ENCODE data around the gene SLC16A3. TPM values are rescaled to one million over a fixed set of nuclear protein-coding genes. Genes with fewer than 3 reads are reported as not detected.

Gene SLC16A3
- total RNA-seq, result 253 TPM

DNA sequence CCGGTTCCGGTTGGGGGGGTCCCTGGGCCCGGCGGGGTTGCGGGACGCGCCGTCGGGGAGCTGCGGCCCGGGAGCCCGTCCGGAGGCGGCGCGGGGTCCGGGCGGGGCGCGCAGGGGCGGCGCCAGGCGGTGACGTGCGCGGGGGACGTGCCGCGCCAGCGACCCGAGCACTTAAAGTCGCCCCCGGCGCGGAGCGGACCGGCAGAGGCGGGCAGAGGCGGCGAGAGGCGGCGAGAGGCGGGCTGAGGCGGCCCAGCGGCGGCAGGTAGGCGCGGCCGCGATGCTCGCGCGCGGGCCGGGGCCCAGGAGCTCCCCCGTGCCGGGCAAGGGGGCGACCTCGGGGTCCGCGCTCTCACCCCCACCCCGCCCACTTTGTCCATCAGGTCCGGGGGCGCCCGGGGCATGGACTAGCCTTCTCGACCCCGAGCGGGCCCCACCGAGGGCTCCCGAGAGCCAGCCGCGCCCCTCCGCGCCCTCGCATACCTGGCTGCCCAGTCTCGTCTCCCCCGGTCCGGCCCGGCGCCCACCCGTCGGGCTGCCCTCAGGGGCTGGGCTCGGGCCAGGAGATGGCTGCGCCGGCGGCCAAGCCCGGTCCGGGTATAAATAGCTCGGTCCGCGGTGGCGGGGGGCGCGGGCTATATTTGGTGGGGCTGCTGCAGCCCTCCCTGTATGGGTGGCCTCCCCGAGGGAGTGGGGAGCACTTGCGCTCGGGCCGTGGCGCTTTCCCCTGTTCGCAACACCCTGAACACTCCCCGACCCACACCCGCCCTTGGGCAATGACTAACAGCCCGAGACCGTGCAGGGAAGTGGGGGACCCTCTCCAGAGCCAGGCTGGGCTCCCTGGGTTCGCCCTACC is at the start of gene SLC16A3:
TSS of gene SLC16A3 (plus strand) at position 201 of the 856 bp plus-strand sequence. CDS start 6,967 bp downstream, outside the sequence.
- peak within 1 kb of the TSS; percentile 59 to 70 for H3K4me3 ChIP-seq
- peak within 1 kb of the TSS; percentile 88 to 89 for H3K27ac ChIP-seq
- H3K27me3 ChIP-seq, result no peaks in the 10 kb centered on the region
- TF ChIP-seq, protein P1, sequence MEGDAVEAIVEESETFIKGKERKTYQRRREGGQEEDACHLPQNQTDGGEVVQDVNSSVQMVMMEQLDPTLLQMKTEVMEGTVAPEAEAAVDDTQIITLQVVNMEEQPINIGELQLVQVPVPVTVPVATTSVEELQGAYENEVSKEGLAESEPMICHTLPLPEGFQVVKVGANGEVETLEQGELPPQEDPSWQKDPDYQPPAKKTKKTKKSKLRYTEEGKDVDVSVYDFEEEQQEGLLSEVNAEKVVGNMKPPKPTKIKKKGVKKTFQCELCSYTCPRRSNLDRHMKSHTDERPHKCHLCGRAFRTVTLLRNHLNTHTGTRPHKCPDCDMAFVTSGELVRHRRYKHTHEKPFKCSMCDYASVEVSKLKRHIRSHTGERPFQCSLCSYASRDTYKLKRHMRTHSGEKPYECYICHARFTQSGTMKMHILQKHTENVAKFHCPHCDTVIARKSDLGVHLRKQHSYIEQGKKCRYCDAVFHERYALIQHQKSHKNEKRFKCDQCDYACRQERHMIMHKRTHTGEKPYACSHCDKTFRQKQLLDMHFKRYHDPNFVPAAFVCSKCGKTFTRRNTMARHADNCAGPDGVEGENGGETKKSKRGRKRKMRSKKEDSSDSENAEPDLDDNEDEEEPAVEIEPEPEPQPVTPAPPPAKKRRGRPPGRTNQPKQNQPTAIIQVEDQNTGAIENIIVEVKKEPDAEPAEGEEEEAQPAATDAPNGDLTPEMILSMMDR (IDR thresholded peaks at IDR 0.05), result no peak
- H3K36me3 ChIP-seq, result no peaks in the 10 kb centered on the region
- intact Hi-C loops (cut with DNase I), result loop anchor here (2.0 kb wide), 1 partner anchor 14 kb away; no protein-coding TSS in a partner anchor
- peaks cover 8 to 20% of the 10 kb centered on the region in 2 donors for H3K4me1 ChIP-seq
- peak in 1 of 2 donors; percentile 76 for DNase-seq (ENCODE audit: low spot score in 2 of 2)
- H3K9me3 ChIP-seq, result no peaks in the 10 kb centered on the region

DNA sequence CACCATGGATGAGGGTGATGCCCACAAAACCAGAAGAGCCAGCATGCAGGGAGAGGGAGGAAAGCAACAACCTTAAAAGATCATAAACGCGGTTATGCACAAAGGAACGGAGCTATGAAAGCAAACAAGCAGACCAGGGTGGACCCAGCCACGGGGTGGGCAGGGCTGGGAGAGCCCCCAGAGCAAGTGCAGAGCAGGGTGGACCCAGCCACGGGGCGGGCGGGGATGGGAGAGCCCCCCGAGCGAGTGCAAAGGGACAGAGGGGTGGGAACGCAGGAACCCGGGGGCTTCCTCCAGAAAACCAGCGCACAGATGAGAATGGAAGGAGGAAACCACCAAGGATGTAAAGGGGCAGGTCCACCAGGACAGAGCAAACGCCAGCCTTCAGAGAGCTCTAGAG is 49.4 kb upstream of the SLC16A3 start:
- no peak for DNase-seq (ENCODE audit: low spot score in 2 of 2)
- Histone ChIP-seq H3K4me1 (no peaks in the 10 kb centered on the region), H3K9me3 (no peaks in the 10 kb centered on the region), H3K27ac (no peak overlapping the region), H3K4me3 (no peak overlapping the region), H3K36me3 (peaks cover 11 to 34% of the 10 kb centered on the region in 2 donors), H3K27me3 (no peaks in the 10 kb centered on the region)
- TF ChIP-seq, protein P1 (IDR thresholded peaks at IDR 0.05), result no peak
- intact Hi-C loops (cut with DNase I), result no loop called here

DNA sequence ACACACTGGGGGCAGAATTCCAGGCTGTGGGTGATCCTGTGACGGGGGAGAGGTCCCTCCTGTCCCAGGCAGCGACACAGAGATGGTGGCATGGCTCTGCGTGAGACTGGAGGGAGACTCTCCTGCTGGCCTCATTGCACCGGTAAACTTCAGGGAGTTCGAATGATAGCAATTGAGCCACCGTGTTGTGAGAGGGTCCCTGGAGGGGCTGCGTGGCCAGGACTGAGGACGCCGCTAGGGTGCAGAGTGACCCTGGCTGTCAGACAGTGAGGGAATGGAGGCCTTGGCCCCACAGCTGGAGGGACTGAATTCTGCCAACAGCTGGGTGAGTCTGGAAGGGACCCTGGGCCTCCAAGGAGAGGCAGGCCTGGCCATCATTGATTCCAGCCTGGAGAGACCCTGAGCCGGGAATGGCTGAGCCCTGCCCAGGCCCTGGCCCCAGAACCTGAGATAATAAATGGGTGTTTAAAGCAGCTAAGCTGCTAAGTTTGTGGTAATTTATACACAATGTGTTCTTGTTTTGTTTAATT is 48.8 kb upstream of the SLC16A3 start:
- TF ChIP-seq, protein P1 (IDR thresholded peaks at IDR 0.05), result no peak
- Histone ChIP-seq H3K36me3 (peaks cover 14 to 40% of the 10 kb centered on the region in 2 donors), H3K27ac (no peak overlapping the region)

DNA sequence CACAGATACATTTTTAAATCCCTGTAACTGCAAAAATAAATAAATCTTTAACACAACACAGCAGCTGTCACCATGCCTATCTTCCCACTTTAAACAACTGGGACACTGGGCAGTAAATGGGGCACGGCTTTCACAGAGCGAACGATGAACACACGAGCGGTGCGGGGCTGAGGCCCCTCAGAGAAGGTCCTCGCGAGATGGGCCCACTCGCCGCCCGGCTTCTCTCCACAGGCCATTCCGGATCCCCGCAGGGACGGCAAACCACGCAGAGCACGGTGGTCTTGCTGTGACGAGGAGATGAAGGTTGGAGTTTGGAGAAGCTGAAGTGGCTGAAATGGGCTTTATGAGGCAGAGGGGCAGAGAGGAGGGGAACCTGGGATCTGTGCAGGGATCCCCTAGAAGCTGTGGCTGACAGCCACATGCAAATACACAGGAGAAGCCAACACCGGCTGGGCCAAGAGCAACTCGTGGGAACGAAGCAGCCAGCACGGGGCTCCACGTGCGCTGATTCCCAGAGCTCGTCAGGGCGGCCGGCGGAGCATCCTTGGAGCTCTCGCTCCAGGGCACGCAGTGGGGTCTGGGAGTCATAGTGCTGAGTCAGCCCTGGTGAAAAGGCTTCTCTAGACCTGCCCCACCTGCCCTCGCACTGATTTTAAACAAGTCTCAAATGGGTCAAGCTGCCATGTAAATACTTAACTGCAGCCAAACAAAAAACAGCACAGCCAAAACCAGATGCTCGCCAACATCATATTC is 47.9 kb upstream of the SLC16A3 start:
- H3K4me3 ChIP-seq, result no peak overlapping the region
- no peaks in the 10 kb centered on the region for H3K27me3 ChIP-seq
- DNase-seq (ENCODE audit: low spot score in 2 of 2), result no peak
- no peak overlapping the region for H3K27ac ChIP-seq
- H3K36me3 ChIP-seq, result peaks cover 18 to 35% of the 10 kb centered on the region in 2 donors
- intact Hi-C loops (cut with DNase I), result no loop called here
- H3K4me1 ChIP-seq, result no peaks in the 10 kb centered on the region
- no peaks in the 10 kb centered on the region for H3K9me3 ChIP-seq
- TF ChIP-seq, protein P1 (IDR thresholded peaks at IDR 0.05), result no peak

More for the DNA sequence above, 48.8 kb upstream of the SLC16A3 start:
- H3K4me3 ChIP-seq, result no peak overlapping the region
- DNase-seq (ENCODE audit: low spot score in 2 of 2), result no peak
- intact Hi-C loops (cut with DNase I), result no loop called here
- H3K4me1 ChIP-seq, result no peaks in the 10 kb centered on the region
- no peaks in the 10 kb centered on the region for H3K9me3 ChIP-seq
- no peaks in the 10 kb centered on the region for H3K27me3 ChIP-seq

DNA sequence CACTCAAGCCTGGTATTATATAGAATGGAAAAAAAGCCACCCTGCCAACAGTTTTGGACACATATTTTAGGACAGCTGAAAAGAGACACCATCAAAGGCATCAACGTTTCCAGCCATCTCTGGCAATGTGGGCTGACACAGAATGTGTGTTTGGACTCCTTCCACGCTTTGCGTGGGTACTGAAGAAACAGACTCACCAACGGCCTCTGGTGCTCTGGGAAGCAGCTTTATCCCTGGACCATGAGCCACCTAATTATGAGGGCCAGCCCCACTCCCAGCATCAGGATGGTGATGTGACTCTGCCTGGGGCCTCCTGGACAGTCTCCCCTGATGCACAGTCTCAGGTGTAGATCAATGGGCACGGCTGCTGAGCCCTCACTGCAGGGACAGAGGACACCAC is 44.1 kb upstream of the SLC16A3 start:
- intact Hi-C loops (cut with DNase I), result no loop called here
- H3K27me3 ChIP-seq, result no peaks in the 10 kb centered on the region
- H3K36me3 ChIP-seq, result peaks cover 18 to 40% of the 10 kb centered on the region in 2 donors

More for the DNA sequence above, 44.1 kb upstream of the SLC16A3 start:
- Histone ChIP-seq H3K4me1 (no peaks in the 10 kb centered on the region), H3K4me3 (no peak overlapping the region), H3K9me3 (no peaks in the 10 kb centered on the region), H3K27ac (no peak overlapping the region)
- DNase-seq (ENCODE audit: low spot score in 2 of 2), result no peak
- TF ChIP-seq, protein P1 (IDR thresholded peaks at IDR 0.05), result no peak

All from ascending aorta (tissue), 2 donors.